EH (cell line): ENCODE data around the gene TBC1D12.

Source experiments
- DNase-seq: peaks from one replicate; pipeline ENCODE4 v3.0.0-alpha.2; 2015; ENCODE audit warnings: low read depth

Gene TBC1D12

DNA sequence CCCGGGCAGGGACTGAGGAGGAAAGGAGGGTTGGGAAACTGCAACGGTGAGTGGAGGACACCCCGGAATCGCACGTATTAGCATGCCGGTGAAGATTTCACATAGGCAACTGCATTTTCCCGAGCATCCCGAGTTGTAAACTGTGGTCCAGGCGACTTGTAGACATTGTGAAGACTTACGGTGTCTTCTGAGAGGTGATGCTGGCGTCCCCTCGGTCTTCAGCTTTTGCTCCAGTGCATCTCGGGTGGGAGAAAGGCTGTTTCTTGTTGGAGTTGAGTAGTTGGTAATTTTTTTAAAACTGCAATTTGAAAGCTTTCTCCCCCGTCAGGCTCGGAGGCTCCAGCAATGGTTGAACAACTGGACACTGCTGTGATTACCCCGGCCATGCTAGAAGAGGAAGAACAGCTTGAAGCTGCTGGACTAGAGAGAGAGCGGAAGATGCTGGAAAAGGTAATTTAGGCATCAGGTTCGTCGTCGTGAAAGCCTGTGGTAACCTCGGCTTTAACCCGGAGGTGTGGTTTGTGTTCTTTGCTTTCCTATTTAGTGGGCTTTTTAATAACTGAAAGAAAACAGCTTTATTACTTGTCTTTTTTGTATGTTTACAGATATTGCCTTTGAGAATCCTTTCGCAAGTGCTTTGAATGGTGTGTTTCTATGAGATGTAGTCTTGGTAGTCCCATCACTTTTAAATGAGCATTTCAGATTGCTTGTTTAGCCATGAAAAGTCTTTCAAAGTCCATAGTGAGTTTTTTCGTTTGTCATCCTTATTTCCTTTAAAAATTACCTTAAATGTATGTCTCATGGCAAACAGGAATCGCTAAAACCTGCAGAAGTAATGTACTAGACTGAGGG, 143.9 kb downstream of the TBC1D12 start:
- peak; percentile 40 for DNase-seq

- peak; percentile 16 for DNase-seq
These were observed 144.5 kb downstream of the TBC1D12 start for GRCh38 chr10:94546901-94547185.

GRCh38 chr10:94549221-94549620, 146.9 kb downstream of the TBC1D12 start:
- no peak for DNase-seq

DNA sequence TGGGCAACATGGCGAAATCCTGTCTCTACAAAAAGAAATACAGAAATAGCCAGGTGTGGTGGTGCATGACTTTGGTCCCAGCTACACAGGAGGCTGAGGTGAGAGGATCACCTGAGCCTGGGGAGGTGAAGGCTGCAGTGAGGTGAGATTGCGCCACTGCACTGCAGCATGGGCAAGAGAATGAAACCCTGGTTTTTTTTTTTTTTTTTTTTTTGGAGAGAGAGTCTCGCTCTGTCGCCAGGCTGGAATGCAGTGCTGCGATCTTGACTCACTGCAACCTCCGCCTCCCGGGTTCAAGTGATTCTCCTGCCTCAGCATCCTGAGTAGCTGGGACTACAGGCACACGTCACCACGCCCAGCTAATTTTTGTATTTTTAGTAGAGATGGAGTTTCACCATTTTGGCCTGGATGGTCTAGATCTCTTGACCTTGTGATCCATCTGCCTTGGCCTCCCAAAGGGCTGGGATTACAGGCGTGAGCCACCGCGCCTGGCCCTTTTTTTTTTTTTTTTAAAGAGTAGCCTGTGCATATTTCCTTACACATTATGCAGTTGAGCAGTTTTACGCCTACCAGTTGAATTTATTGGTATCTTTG, 165.5 kb downstream of the TBC1D12 start:
- peak; percentile 43 for DNase-seq

GRCh38 chr10:94571081-94571480, 168.7 kb downstream of the TBC1D12 start:
- peak; percentile 53 for DNase-seq

- peak; percentile 71 for DNase-seq
These were observed 169.2 kb downstream of the TBC1D12 start for GRCh38 chr10:94571528-94571927.

DNA sequence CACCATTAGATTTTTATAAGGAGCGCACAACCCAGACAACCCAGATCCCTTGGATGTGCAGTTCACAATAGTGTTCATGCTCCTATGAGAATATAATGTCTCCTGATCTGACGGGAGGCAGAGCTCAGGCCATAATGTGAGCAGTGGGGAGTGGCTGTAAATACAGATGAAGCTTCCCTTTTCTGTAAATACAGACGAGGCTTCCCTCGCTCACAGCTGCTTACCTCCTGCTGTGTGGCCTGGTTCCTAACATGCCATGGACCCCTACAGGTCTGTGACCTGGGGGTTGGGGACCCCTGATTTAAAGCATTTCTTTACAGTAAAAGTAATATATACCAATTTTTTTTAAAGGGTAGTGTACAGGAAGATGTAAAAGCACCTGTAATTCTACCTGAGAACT, 176.4 kb downstream of the TBC1D12 start:
- no peak for DNase-seq

DNA sequence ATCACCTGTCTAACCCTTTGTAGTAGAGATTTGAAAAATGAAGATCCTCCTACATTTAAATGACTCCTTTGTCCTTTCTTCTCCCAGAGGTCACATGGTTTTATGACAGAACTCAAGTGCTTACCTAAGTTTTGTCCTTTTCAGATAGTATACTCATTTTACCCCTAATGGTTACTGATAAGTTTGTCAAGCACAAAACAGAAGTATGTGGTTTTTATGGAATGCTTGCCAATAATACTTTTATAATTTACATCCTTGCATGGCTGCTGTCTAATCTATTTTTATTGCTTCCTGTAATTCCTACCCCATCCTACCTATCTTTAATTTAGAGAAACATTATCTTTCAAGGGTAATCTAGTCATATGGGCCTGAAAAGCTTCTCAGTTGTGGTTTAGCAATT, 180.8 kb downstream of the TBC1D12 start:
- DNase-seq, result no peak
